ENCODE results near the gene LMO1.

Gene LMO1

DNA sequence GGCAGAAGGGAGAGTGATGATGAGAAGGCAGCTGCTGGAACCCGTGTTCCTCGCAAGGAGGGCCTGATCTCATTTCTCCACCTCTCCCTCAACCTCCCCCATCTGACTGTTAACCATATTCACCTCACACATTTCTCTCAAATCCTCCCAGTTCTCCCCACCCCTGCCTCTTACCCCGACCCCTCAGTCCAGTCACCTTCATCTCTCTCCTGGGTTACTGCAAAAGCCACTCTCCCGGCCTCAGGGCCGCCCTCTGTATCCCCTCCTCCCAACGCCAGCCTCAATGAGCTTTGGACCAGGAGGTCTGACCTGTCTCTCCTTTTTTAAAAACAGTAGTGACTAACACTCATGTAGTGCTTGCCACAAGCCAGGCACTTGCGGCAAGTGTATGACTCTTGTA, 29.5 kb upstream of the LMO1 start:
- DNase-seq (ENCODE audit: insufficient read length, low spot score) = no peak
- no peak for FAIRE-seq
- no peak for TF ChIP-seq POLR2A (IDR thresholded peaks at IDR 0.05; ENCODE audit: low read depth, low read length)

GRCh38 chr11:8292351-8292750, 28.7 kb upstream of the LMO1 start:
- DNase-seq (ENCODE audit: insufficient read length, low spot score) = no peak
- FAIRE-seq = no peak
- no peak for TF ChIP-seq POLR2A (IDR thresholded peaks at IDR 0.05; ENCODE audit: low read depth, low read length)

DNA sequence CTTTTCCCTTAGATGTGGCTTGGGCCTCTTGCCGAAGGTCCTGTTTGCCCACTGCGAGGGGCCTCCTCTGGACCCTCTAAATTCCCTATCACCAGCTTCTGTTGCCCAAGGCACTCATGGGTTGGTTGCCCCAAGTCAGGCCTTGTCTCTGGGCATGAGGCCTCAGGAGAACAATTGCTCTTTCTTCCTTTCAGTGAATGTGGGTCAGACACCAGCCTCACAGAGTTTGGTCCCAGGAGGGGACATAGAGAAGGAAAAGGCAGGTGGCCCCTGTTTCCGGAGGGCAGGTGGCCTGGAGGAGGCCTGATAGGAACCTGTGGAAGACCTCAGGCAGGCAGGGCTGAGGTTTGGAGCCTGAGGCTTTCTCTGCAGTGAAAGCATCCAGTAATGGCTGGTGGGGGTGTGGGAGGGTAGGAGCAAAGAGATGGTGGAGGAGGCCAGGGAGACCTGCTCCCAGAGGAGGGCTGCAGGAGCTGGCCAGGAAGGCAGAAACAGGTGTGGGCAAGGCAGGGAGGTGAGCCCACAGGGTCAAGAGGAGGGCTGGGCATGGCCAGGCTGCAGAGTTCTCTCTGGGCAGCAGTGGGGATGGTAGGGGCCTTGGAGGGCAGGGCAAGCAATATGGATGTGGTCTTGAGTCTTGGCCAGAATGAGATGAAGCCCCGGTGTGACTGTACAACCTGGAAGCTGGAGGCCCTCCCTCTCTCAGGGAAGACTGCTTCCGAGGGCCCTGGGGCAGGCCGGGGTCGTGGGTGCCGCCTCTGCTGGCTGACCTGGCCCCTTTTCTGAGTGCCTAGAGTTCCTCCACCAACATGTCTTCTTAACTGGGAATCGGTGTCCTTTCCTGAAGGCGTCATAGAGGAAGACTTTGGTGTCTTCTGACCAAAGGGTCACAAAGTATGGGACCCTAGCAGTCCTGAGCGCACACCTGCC, 28.0 kb upstream of the LMO1 start:
- FAIRE-seq = no peak

DNA sequence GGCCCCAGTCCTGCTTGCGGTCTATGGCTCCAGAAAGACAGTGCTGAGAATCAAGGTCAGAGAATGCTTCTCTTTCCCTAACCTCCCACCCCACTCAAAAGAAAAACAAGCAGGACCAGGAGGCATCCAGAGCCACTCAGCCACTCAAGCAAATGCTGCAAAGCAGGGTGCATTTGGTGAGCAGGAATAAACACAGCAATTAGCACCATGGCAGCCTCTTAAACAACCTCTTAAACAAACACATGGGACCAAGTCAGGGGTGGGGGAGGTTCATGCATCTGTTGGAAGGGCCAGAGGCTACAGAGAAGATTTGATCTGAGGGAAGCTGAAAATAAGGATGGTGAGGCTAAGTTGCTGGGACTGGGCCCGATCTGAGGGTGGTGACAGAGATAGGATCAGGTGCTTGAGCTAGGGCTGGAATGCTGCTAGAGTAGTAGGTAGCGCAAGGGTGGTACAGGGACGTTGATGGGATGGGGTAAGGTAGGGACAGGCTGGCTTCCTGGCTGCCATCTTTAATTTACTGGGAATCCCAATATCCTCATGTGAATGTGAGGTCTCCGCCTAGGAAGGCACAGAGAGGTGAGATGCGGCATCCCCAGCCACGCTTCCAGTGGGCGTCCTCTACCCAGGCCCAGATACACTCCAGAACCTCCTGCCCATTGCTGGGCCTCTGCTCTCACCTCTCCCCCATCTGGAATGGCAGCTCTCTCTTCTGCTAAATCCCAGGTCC, 26.6 kb upstream of the LMO1 start:
- FAIRE-seq = no peak
- DNase-seq (ENCODE audit: insufficient read length, low spot score) = no peak
- TF ChIP-seq POLR2A (IDR thresholded peaks at IDR 0.05; ENCODE audit: low read depth, low read length) = no peak

More for the DNA sequence above, 28.0 kb upstream of the LMO1 start:
- no peak for DNase-seq (ENCODE audit: insufficient read length, low spot score)
- TF ChIP-seq POLR2A (IDR thresholded peaks at IDR 0.05; ENCODE audit: low read depth, low read length) = no peak

DNA sequence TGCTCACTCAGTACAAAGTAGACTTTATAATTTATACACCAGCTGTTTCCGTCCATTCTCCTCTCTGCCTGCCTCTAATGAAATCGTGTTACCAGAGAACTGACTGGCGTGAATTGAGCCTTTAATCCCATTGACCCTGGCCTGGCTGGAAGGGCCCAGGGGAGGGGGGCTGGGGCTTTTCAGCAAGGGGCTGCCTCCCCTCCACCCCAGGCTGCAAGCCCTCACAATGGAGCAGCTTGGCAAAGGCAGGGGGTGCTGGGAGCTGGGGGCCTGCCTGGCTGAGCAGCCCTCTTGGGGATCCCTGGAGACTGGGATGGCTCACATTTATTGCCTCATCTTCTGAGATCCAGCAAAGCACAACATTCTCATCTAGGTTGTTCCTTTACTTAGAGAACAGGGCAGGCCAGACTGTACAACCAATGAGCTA, 25.8 kb upstream of the LMO1 start:
- DNase-seq (ENCODE audit: insufficient read length, low spot score) (no peak), FAIRE-seq (no peak)
- no peak for TF ChIP-seq POLR2A (IDR thresholded peaks at IDR 0.05; ENCODE audit: low read depth, low read length)

- TF ChIP-seq POLR2A (IDR thresholded peaks at IDR 0.05; ENCODE audit: low read depth, low read length) = no peak
- FAIRE-seq = no peak
Measured at GRCh38 chr11:8288824-8289491, 25.3 kb upstream of the LMO1 start.

DNA sequence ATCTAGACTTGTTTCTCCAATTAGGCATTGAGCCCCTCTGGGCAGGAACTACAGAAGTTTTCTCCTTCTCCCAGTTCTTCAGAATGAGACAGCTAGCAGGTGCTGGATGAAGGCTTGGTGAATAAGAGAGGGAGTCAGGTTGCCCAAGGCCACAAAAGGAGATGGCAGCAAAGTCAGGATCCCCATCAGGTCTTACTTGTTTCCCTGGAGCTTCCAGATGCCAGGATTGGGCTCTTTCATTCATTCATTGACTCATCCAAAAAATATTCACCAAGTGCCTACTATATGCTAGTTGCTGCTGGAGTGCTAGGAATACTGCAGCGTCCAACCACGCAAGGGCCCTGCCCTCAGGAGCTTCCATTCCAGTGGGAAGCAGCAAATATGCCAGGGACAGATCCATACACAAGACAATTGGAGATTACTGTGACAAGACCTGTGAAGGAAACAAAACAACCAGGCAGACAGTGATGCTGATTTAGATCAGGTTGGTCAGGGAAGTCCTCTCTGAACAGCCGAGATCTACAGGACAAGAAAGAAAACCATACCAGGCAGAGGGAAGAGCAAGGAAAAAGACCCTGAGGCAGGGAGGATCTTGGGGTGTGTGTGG, 24.6 kb upstream of the LMO1 start:
- DNase-seq (ENCODE audit: insufficient read length, low spot score) = no peak
- FAIRE-seq = no peak
- no peak for TF ChIP-seq POLR2A (IDR thresholded peaks at IDR 0.05; ENCODE audit: low read depth, low read length)

More at GRCh38 chr11:8288824-8289491, 25.3 kb upstream of the LMO1 start:
- no peak for DNase-seq (ENCODE audit: insufficient read length, low spot score)

DNA sequence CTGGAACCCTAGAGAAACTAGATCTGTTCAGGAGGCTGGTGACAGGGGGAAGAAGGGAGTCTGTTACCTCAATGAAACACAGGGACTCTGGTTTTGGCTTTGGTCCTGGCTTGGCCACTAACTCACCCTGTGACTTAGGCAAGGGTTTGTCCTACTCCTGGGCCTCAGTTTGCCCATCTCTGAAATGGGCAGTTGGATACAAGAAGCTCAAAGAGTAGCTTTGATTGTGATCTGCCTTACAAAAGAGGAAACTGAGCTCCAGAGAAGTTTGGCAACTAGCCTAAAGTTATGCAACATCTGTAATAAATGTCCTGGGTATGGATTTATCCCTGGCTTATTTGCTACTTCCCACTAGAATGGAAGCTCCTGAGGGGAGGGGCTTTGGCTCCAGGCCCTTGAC, 24.0 kb upstream of the LMO1 start:
- TF ChIP-seq POLR2A (IDR thresholded peaks at IDR 0.05; ENCODE audit: low read depth, low read length) = no peak
- FAIRE-seq = no peak
- DNase-seq (ENCODE audit: insufficient read length, low spot score) = no peak

DNA sequence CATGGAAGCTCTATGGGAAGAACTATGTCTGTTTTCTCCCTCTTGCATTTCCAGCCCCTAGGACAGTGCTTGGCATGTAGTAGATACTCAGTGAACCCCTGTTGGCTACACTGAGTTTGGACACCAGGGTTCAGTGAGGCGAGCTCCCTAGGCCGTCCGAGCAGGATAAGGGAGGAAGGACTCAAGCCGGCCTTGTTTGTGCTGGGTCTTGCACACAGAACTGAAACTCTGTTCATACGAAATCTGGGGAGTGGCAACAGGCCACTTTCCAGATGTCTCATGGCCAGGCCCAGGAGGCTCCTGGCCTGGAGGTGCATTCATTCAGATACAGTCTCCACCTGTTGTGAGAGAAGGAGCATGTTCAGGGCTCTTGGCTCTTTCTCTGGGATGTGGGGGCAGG, 23.6 kb upstream of the LMO1 start:
- no peak for DNase-seq (ENCODE audit: insufficient read length, low spot score)
- FAIRE-seq = no peak
- TF ChIP-seq POLR2A (IDR thresholded peaks at IDR 0.05; ENCODE audit: low read depth, low read length) = no peak

DNA sequence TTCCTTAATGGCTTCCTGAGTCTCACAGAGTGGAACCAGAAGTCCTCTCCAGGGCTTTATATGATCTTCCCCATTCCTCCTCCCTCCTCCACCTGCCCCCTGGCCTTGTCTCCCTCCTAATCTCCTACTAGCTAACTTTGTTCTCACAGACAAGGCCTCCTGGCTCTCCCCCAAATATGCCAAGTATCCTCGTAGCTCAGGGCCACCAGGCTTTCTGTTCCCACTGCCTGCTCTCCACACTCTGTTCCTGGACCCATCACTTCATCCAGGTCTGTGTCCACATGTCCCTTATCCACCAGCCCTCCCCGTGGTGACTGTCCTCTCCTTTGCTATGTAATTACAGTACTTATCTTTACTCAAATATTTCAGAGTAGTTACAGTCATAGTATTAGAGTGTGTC, 23.2 kb upstream of the LMO1 start:
- TF ChIP-seq POLR2A (IDR thresholded peaks at IDR 0.05; ENCODE audit: low read depth, low read length) = no peak
- DNase-seq (ENCODE audit: insufficient read length, low spot score) (no peak), FAIRE-seq (no peak)

- DNase-seq (ENCODE audit: insufficient read length, low spot score) (no peak), FAIRE-seq (no peak)
- no peak for TF ChIP-seq POLR2A (IDR thresholded peaks at IDR 0.05; ENCODE audit: low read depth, low read length)
Measured at GRCh38 chr11:8285796-8286195, 22.1 kb upstream of the LMO1 start.

DNA sequence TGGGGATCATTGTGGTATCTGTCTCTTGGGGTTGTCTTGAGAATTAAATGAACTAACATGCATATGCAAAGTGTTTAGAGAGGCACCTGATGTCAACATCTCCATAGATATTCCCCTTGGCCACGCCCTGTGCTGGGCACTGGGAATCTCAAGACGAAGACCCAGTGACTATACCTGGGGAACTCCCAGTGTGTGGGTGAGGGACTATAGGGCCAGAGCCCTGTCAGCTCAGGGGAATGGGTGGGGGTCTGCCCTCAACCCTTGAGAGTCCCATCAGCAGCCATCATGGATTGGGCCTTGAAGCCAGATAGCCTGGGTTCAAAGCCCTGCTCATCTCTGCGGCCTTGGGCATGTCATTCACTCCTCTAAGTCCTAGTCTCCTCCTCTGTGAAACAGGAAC, 21.6 kb upstream of the LMO1 start:
- TF ChIP-seq POLR2A (IDR thresholded peaks at IDR 0.05; ENCODE audit: low read depth, low read length) = no peak
- DNase-seq (ENCODE audit: insufficient read length, low spot score) (no peak), FAIRE-seq (no peak)

GRCh38 chr11:8283465-8284230, 20.0 kb upstream of the LMO1 start:
- DNase-seq (ENCODE audit: insufficient read length, low spot score) (no peak), FAIRE-seq (no peak)
- no peak for TF ChIP-seq POLR2A (IDR thresholded peaks at IDR 0.05; ENCODE audit: low read depth, low read length)
